Right forelimb (tissue), 1 donor: ENCODE measurements around the gene ZFP92.

ENCODE experiments used
- DNase-seq: peaks from one replicate; pipeline ENCODE4 v3.0.0-alpha.2; 2018

ZFP92 gene

GRCh38 chrX:153441296-153441695, 30.0 kb downstream of the ZFP92 start:
- DNase-seq = no peak

GRCh38 chrX:153441981-153442380, 30.7 kb downstream of the ZFP92 start:
- no peak for DNase-seq

GRCh38 chrX:153442463-153442862, 31.2 kb downstream of the ZFP92 start:
- DNase-seq = no peak

- DNase-seq = no peak
Measured at GRCh38 chrX:153443476-153444332, 32.4 kb downstream of the ZFP92 start.

GRCh38 chrX:153444333-153445011, 33.2 kb downstream of the ZFP92 start:
- DNase-seq = no peak

GRCh38 chrX:153445106-153445855, 34.0 kb downstream of the ZFP92 start:
- no peak for DNase-seq

GRCh38 chrX:153445856-153446635, 34.8 kb downstream of the ZFP92 start, which contains the start of gene TREX2:
Gene TREX2 (minus strand): TSS chrX:153446056. CDS start chrX:153445430, 626 bp downstream.
- DNase-seq = no peak

- no peak for DNase-seq
Measured at GRCh38 chrX:153446636-153446936, 35.3 kb downstream of the ZFP92 start.

GRCh38 chrX:153446950-153447580, 35.8 kb downstream of the ZFP92 start:
- no peak for DNase-seq

GRCh38 chrX:153447581-153447960, 36.3 kb downstream of the ZFP92 start:
- no peak for DNase-seq

GRCh38 chrX:153448556-153449367, 37.5 kb downstream of the ZFP92 start:
- DNase-seq = no peak

GRCh38 chrX:153449368-153450113, 38.3 kb downstream of the ZFP92 start:
- DNase-seq = no peak

GRCh38 chrX:153450114-153450948, 39.1 kb downstream of the ZFP92 start:
- no peak for DNase-seq

- no peak for DNase-seq
Measured at GRCh38 chrX:153450949-153451277, 39.6 kb downstream of the ZFP92 start.

- peak; percentile 16 for DNase-seq
Measured at GRCh38 chrX:153454901-153455550, 43.8 kb downstream of the ZFP92 start.

GRCh38 chrX:153455571-153455970, 44.3 kb downstream of the ZFP92 start:
- DNase-seq = no peak

GRCh38 chrX:153456161-153456560, 44.9 kb downstream of the ZFP92 start:
- no peak for DNase-seq

- no peak for DNase-seq
Measured at GRCh38 chrX:153456704-153457103, 45.4 kb downstream of the ZFP92 start.

GRCh38 chrX:153457136-153457825, 46.0 kb downstream of the ZFP92 start:
- no peak for DNase-seq
